Endothelial cell of umbilical vein (primary cell): ENCODE data around the gene H1-8. TPM values are rescaled to one million over a fixed set of nuclear protein-coding genes. Genes with fewer than 3 reads are reported as not detected.

Source experiments
- Bru-seq: library from RNA; stranded (reverse); fragments of 400-500 nt; gene quantifications from one replicate; lab custom pipeline; 2021; lab: Mats Ljungman, UMichigan
- BruChase-seq, 2 experiments: library from RNA; stranded (reverse); fragments of 400-500 nt; gene quantifications; one replicate each; lab custom pipeline; 2021; lab: Mats Ljungman, UMichigan
- BruUV-seq: library from RNA; stranded (reverse); fragments of 400-500 nt; replicated peaks from 2 replicates; lab custom pipeline; 2021; lab: Mats Ljungman, UMichigan
- CTCF ChIA-PET: fragments of 300-600, 350-600 bp; sonication (Branson Sonifier 250); formaldehyde crosslinking; loops from one replicate; lab custom pipeline; 2021; ENCODE audit warnings: antibody characterized with exemption, inconsistent platforms; lab: Charles Lee
- POLR2A ChIA-PET: fragments of 300-600, 350-600 bp; sonication (Branson Sonifier 250); formaldehyde crosslinking; loops from one replicate; lab custom pipeline; 2021; ENCODE audit warnings: antibody characterized with exemption, inconsistent platforms; lab: Charles Lee
- DNase-seq: peaks from one replicate; pipeline ENCODE4 v3.0.0-alpha.2; 2011; ENCODE audit warnings: low read depth, low spot score
- FAIRE-seq: peaks from 2 replicates; lab custom pipeline; 2011; peaks lifted over from hg19 to GRCh38; lab: Jason Lieb, UNC
- H2AFZ ChIP-seq: 2 replicates; pipeline ENCODE4 v1.6.0; 2012; ENCODE audit warnings: low read depth, low read length, control low read depth, inconsistent platforms
- H3K27ac ChIP-seq: 2 replicates; pipeline ENCODE4 v1.5.1; 2011; ENCODE audit warnings: low read depth, mild to moderate bottlenecking, control low read depth, low read length, moderate library complexity; ENCODE audit not compliant: insufficient read depth
- H3K27me3 ChIP-seq, 2 experiments: 2 replicates each; pipeline versions ENCODE4 v1.6.0 to v1.6.1; 2011; ENCODE audit warnings: low read length in 2 of 2, mixed read lengths in 1 of 2; ENCODE audit not compliant: control insufficient read depth in 2 of 2, insufficient read depth in 2 of 2
- H3K36me3 ChIP-seq, 2 experiments: 2 replicates in 1 of 2; 3 replicates in 1 of 2; pipeline ENCODE4 v1.5.1; 2011; ENCODE audit warnings: low read length in 2 of 2, mild to moderate bottlenecking in 1 of 2, moderate library complexity in 1 of 2; ENCODE audit not compliant: control insufficient read depth in 2 of 2, insufficient read depth in 2 of 2; ENCODE audit errors: extremely low read depth in 1 of 2
- H3K4me1 ChIP-seq: 3 replicates; pipeline ENCODE4 v1.5.1; 2011; ENCODE audit warnings: mild to moderate bottlenecking, low read length; ENCODE audit not compliant: control insufficient read depth, insufficient read depth; ENCODE audit errors: extremely low read depth
- H3K4me2 ChIP-seq: 2 replicates; pipeline ENCODE4 v1.6.1; 2011; ENCODE audit warnings: low read length, control low read depth, mixed read lengths; ENCODE audit not compliant: insufficient read depth
- H3K4me3 ChIP-seq, 3 experiments: fragments of 200-600 bp in 1 of 3; sonication (generic), shearing (Covaris generic) in 1 of 3; replicated peaks in 1 of 3; 2 replicates each; pipeline ENCODE4 v1.5.1; 2011 to 2016; ENCODE audit warnings: control low read depth in 3 of 3, low read length in 3 of 3, mild to moderate bottlenecking in 2 of 3, inconsistent platforms in 1 of 3, low read depth in 1 of 3, moderate library complexity in 1 of 3; ENCODE audit not compliant: insufficient read depth in 1 of 3
- H3K79me2 ChIP-seq: 2 replicates; pipeline ENCODE4 v1.6.0; 2012; ENCODE audit warnings: low read length, inconsistent platforms; ENCODE audit not compliant: control insufficient read depth, insufficient read depth
- H3K9ac ChIP-seq: replicated peaks from 2 replicates; pipeline ENCODE3; 2011; ENCODE audit warnings: low read length, control low read depth; ENCODE audit not compliant: insufficient read depth; ENCODE audit errors: extremely low read depth
- H3K9me1 ChIP-seq: replicated peaks from 3 replicates; pipeline ENCODE4 v1.6.0; 2011; ENCODE audit warnings: mild to moderate bottlenecking, low read length; ENCODE audit not compliant: control insufficient read depth, insufficient read depth; ENCODE audit errors: extremely low read depth
- H3K9me3 ChIP-seq: replicated peaks from 2 replicates; pipeline ENCODE4 v1.5.1; 2012; ENCODE audit warnings: low read length, inconsistent platforms; ENCODE audit not compliant: control insufficient read depth, insufficient read depth
- H4K20me1 ChIP-seq: replicated peaks from 2 replicates; pipeline ENCODE3; 2011; ENCODE audit warnings: mild to moderate bottlenecking, low read length; ENCODE audit not compliant: control insufficient read depth, insufficient read depth; ENCODE audit errors: extremely low read depth
- CTCF ChIP-seq, 2 donors: IDR thresholded peaks; 1 replicate in 1 of 2; 2 replicates in 1 of 2; pipeline ENCODE4 v1.5.1; 2011; ENCODE audit warnings: low read length in 2 of 2, mild to moderate bottlenecking in 2 of 2, moderate library complexity in 2 of 2, control low read depth in 1 of 2, inconsistent platforms in 1 of 2, low read depth in 1 of 2; ENCODE audit not compliant: insufficient read depth in 1 of 2; ENCODE audit errors: extremely low read depth in 1 of 2
- EZH2 ChIP-seq: IDR thresholded peaks from 2 replicates; pipeline ENCODE4 v1.6.1; 2012; ENCODE audit warnings: borderline replicate concordance, low read depth, mild to moderate bottlenecking, moderate library complexity, low read length, inconsistent platforms; ENCODE audit not compliant: severe bottlenecking
- FOS ChIP-seq: IDR thresholded peaks from 2 replicates; pipeline ENCODE4 v1.6.1; 2011; ENCODE audit warnings: mild to moderate bottlenecking, low read length, moderate library complexity, borderline replicate concordance; ENCODE audit not compliant: insufficient read depth
- GATA2 ChIP-seq: IDR thresholded peaks from 2 replicates; pipeline ENCODE4 v1.7.0; 2011; ENCODE audit warnings: low read depth, mild to moderate bottlenecking, moderate library complexity, mixed read lengths, low read length; ENCODE audit not compliant: insufficient read length, insufficient read depth
- JUN ChIP-seq: IDR thresholded peaks from 2 replicates; pipeline ENCODE4 v1.6.1; 2011; ENCODE audit warnings: borderline replicate concordance, low read depth; ENCODE audit not compliant: insufficient read length, insufficient read depth
- MYC ChIP-seq: IDR thresholded peaks from one replicate; pipeline ENCODE4 v1.6.1; 2011; ENCODE audit warnings: mild to moderate bottlenecking, low read depth, low read length
- POLR2A ChIP-seq: IDR thresholded peaks from 2 replicates; pipeline ENCODE4 v1.6.1; 2012; ENCODE audit warnings: low read depth, mild to moderate bottlenecking, control low read depth, low read length
- POLR2AphosphoS5 ChIP-seq: IDR thresholded peaks from 2 replicates; pipeline ENCODE4 v1.6.1; 2012; ENCODE audit warnings: low read depth, mild to moderate bottlenecking, control low read depth, low read length, moderate library complexity; ENCODE audit not compliant: insufficient read depth
- dilution Hi-C: fragments of 300-500 bp; cut with MboI; formaldehyde crosslinking; loops from one replicate; pipeline ENCODE4 v1.15.0; 2019; ENCODE audit warnings: low sequenced_read_pairs; ENCODE audit not compliant: extremely low pct_ligation_motif_present
- intact Hi-C: fragments of 100-400 bp; cut with micrococcal nuclease; formaldehyde crosslinking; loops from one replicate; pipeline ENCODE4 v1.10.0; 2022
- long read RNA-seq: library from polyadenylated mRNA; stranded (forward); transcript quantifications from one replicate; pipeline ENCODE4 v2.0.0, GENCODE V29; 2021
- polyA minus RNA-seq, 3 experiments: library from RNA; depleted of rRNA, polyadenylated mRNA; stranded (reverse); fragments of >200 nt; gene quantifications; 1 replicate in 1 of 3; 2 replicates in 2 of 3; pipeline ENCODE4 v1.2.3, GENCODE V29; 2011
- polyA plus RNA-seq, 4 experiments: library from polyadenylated mRNA; depleted of rRNA in 3 of 4; stranded (reverse) in 3 of 4; unstranded in 1 of 4; fragments of >200 nt; gene quantifications; 2 replicates each; pipeline versions ENCODE4 v1.2.1 to v1.2.3, GENCODE V29; 2011 to 2012; ENCODE audit warnings: missing spikeins in 1 of 4
- total RNA-seq: library from RNA; stranded (reverse); gene quantifications from 2 replicates; pipeline ENCODE4 v1.2.3, GENCODE V29; 2021
- TF ChIP-seq, protein P1 (sequence below): IDR thresholded peaks from 2 replicates; pipeline ENCODE4 v1.6.1; 2011; ENCODE audit not compliant: insufficient read depth, insufficient read length

H1-8 gene
- total RNA-seq: not detected in 2 replicates
- not detected in 2 replicates for polyA plus RNA-seq
- polyA plus RNA-seq (2011; cell fraction: cytosol; rRNA removed): not detected in 2 replicates
- polyA plus RNA-seq (2011; cell fraction: nucleus; rRNA removed): not detected in 2 replicates
- polyA plus RNA-seq (2012): not detected in 2 replicates
- not detected in 2 replicates for polyA minus RNA-seq
- polyA minus RNA-seq (2011; cell fraction: cytosol; rRNA and poly(A)+ RNA removed): not detected
- not detected in 2 replicates for polyA minus RNA-seq (2011; cell fraction: nucleus; rRNA and poly(A)+ RNA removed)
- Bru-seq, nascent RNA: not detected
- not detected for BruChase-seq, experiment 1, labeled RNA remaining after a 6-hour chase
- BruChase-seq, experiment 2, labeled RNA remaining after a 2-hour chase: not detected
- long read RNA-seq: 0 reads

GRCh38 chr3:129543156-129543790 is at the start of gene H1-8:
Gene H1-8 (plus strand): TSS chr3:129543175. CDS start chr3:129543219, 44 bp downstream.
- no peaks in the 10 kb centered on the region for H4K20me1 ChIP-seq
- H2AFZ ChIP-seq: no peak within 1 kb of the TSS
- H3K27ac ChIP-seq: no peak within 1 kb of the TSS
- intact Hi-C loops: no loop called here
- dilution Hi-C loops: no loop called here
- TF ChIP-seq, protein P1, sequence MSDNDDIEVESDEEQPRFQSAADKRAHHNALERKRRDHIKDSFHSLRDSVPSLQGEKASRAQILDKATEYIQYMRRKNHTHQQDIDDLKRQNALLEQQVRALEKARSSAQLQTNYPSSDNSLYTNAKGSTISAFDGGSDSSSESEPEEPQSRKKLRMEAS: no peak
- TF ChIP-seq EZH2 (no peak), POLR2A (no peak), MYC (no peak), CTCF (IDR thresholded peaks at IDR 0.05; ENCODE audit: extremely low read depth in 1 of 2, insufficient read depth in 1 of 2, low read depth in 1 of 2, low read length in 2 of 2) (no peak), FOS (no peak), JUN (no peak), GATA2 (no peak), POLR2AphosphoS5 (no peak)
- H3K36me3 ChIP-seq: no peaks in the 10 kb centered on the region
- no peaks in the 10 kb centered on the region for H3K9me3 ChIP-seq
- no peak within 1 kb of the TSS for H3K9ac ChIP-seq
- ChIA-PET POLR2A (no interaction called here), CTCF (interaction anchor here (1.1 to 2.0 kb wide), 3 partner anchors 9 to 53 kb away, joined by 3 to 8 read pairs (median 4); no protein-coding TSS in a partner anchor)
- no TSS peak for BruUV-seq
- FAIRE-seq: no peak
- H3K27me3 ChIP-seq: no peaks in the 10 kb centered on the region
- no peak within 1 kb of the TSS for H3K4me2 ChIP-seq
- no peak within 1 kb of the TSS for H3K4me3 ChIP-seq
- no peak for DNase-seq
- H3K4me1 ChIP-seq: no peaks in the 10 kb centered on the region
- H3K79me2 ChIP-seq: no peaks in the 10 kb centered on the region
- H3K9me1 ChIP-seq: no peaks in the 10 kb centered on the region
